DND-41 (cell line): ENCODE results near the gene ARHGAP8.

Experiments
- ATAC-seq: fragments of 200-7000 bp; cut with Tn5 transposase; 3 replicates; pipeline ENCODE4 v1.9.1; 2021; ENCODE audit warnings: low read depth; ENCODE audit not compliant: insufficient read depth
- DNase-seq: peaks from one replicate; pipeline ENCODE4 v3.0.0-alpha.2; 2020
- H2AFZ ChIP-seq: 2 replicates; pipeline ENCODE4 v1.6.0; 2012; ENCODE audit warnings: low read depth, low read length
- H3K27ac ChIP-seq: 2 replicates; pipeline ENCODE4 v1.5.1; 2012; ENCODE audit warnings: low read length, inconsistent platforms
- H3K27me3 ChIP-seq: fragments of 200-600 bp; sonication (generic); 2 replicates; pipeline ENCODE4 v1.6.0; 2012; ENCODE audit warnings: low read length, mild to moderate bottlenecking, inconsistent platforms; ENCODE audit not compliant: insufficient read depth, poor library complexity
- H3K36me3 ChIP-seq: 2 replicates; pipeline ENCODE4 v1.5.1; 2012; ENCODE audit warnings: low read length, inconsistent platforms; ENCODE audit not compliant: insufficient read depth
- H3K4me1 ChIP-seq: 2 replicates; pipeline ENCODE4 v1.5.1; 2012; ENCODE audit warnings: mild to moderate bottlenecking, low read length; ENCODE audit not compliant: insufficient read depth
- H3K4me2 ChIP-seq: 2 replicates; pipeline ENCODE4 v1.6.0; 2012; ENCODE audit warnings: mild to moderate bottlenecking, moderate library complexity, low read length, inconsistent platforms; ENCODE audit not compliant: insufficient read depth
- H3K4me3 ChIP-seq, 2 experiments: fragments of 200-600 bp in 1 of 2; shearing (Covaris generic) in 1 of 2; 2 replicates each; pipeline ENCODE4 v1.5.1; 2012 to 2016; ENCODE audit warnings: inconsistent platforms in 2 of 2, low read length in 2 of 2, mild to moderate bottlenecking in 2 of 2, low read depth in 1 of 2, moderate library complexity in 1 of 2
- H3K79me2 ChIP-seq: 2 replicates; pipeline ENCODE4 v1.6.0; 2012; ENCODE audit warnings: low read length, inconsistent platforms; ENCODE audit not compliant: insufficient read depth
- H3K9ac ChIP-seq: 2 replicates; pipeline ENCODE4 v1.6.0; 2012; ENCODE audit warnings: low read depth, mild to moderate bottlenecking, inconsistent platforms, low read length, moderate library complexity
- H3K9me3 ChIP-seq: 2 replicates; pipeline ENCODE4 v1.5.1; 2012; ENCODE audit warnings: low read length, moderate library complexity, mild to moderate bottlenecking, inconsistent platforms; ENCODE audit not compliant: insufficient read depth, severe bottlenecking
- H4K20me1 ChIP-seq: 2 replicates; pipeline ENCODE4 v1.6.0; 2012; ENCODE audit warnings: low read length; ENCODE audit not compliant: insufficient read depth
- EZH2 ChIP-seq: IDR thresholded peaks from 3 replicates; pipeline ENCODE4 v1.6.1; 2012; ENCODE audit warnings: borderline replicate concordance, low read depth, mild to moderate bottlenecking, moderate library complexity, low read length, inconsistent platforms; ENCODE audit not compliant: severe bottlenecking
- TF ChIP-seq, protein P1 (sequence below): IDR thresholded peaks from 2 replicates; pipeline ENCODE4 v1.5.1; 2012; ENCODE audit warnings: borderline replicate concordance, low read length, moderate library complexity, mild to moderate bottlenecking; ENCODE audit not compliant: poor library complexity, severe bottlenecking; ENCODE audit errors: extremely low read depth

ARHGAP8 gene

DNA sequence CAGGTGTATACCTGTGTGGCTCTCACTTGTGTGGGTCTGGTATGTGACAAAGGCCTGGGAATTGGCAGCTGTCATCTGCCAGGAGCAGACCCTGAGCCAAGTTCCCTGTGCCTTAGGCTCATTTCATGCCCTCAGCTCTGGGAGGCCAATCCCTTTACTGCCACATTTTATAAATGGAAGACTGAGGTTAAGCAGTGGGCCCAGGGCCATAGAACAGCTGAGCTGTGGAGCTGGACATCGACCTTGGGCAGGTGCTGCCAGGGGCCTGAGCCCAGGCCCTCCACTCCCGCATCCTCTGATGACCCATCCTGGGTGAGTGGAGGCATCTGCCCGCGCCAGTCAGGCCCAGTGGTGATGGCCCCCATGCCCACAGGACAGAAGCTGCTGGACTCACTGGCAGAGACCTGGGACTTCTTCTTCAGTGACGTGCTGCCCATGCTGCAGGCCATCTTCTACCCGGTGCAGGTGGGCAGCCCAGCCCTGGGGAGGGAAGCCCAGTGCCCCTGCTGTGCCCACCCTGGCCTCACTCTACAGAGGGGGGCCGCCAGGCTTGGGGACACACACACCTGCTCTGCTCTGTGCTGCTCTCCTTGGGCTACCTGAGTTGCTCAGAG lies 20.9 kb upstream of the ARHGAP8 start:
- Histone ChIP-seq H2AFZ (no peak overlapping the region), H3K27ac (no peak overlapping the region), H3K9me3 (no peaks in the 10 kb centered on the region), H3K4me1 (no peaks in the 10 kb centered on the region), H3K36me3 (no peaks in the 10 kb centered on the region), H3K9ac (no peak overlapping the region), H3K79me2 (no peaks in the 10 kb centered on the region), H4K20me1 (peaks cover 34% of the 10 kb centered on the region), H3K27me3 (no peaks in the 10 kb centered on the region), H3K4me3 (no peak overlapping the region), H3K4me2 (no peak overlapping the region)
- TF ChIP-seq, protein P1, sequence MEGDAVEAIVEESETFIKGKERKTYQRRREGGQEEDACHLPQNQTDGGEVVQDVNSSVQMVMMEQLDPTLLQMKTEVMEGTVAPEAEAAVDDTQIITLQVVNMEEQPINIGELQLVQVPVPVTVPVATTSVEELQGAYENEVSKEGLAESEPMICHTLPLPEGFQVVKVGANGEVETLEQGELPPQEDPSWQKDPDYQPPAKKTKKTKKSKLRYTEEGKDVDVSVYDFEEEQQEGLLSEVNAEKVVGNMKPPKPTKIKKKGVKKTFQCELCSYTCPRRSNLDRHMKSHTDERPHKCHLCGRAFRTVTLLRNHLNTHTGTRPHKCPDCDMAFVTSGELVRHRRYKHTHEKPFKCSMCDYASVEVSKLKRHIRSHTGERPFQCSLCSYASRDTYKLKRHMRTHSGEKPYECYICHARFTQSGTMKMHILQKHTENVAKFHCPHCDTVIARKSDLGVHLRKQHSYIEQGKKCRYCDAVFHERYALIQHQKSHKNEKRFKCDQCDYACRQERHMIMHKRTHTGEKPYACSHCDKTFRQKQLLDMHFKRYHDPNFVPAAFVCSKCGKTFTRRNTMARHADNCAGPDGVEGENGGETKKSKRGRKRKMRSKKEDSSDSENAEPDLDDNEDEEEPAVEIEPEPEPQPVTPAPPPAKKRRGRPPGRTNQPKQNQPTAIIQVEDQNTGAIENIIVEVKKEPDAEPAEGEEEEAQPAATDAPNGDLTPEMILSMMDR, result no peak
- TF ChIP-seq EZH2, result no peak
- DNase-seq (no peak), ATAC-seq (no peak)

DNA sequence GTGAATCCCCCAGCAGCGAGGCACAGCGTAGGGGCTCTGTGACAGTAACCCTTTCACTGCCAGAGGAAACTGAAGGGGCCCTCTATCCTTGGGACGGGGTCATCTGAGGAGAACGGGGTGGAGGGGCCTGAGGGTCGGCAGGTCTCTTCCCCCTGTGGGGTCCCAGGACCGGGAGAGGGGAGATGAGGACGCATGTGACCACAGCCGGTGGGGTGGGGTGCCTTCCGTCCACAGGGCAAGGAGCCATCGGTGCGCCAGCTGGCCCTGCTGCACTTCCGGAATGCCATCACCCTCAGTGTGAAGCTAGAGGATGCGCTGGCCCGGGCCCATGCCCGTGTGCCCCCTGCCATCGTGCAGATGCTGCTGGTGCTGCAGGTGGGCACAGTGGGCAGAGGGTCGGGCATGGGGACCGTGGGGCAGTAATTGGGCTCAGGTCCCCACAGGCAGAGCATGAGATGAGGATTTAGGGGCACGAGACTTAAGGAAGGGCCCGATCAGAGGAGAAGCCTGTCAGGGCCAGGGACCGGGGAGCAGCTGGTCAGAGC lies 20.3 kb upstream of the ARHGAP8 start:
- no peak overlapping the region for H3K9ac ChIP-seq
- H3K27ac ChIP-seq, result no peak overlapping the region
- H3K9me3 ChIP-seq, result no peaks in the 10 kb centered on the region
- H2AFZ ChIP-seq, result no peak overlapping the region
- H3K79me2 ChIP-seq, result no peaks in the 10 kb centered on the region
- H3K36me3 ChIP-seq, result no peaks in the 10 kb centered on the region
- no peaks in the 10 kb centered on the region for H3K4me1 ChIP-seq
- no peak for ATAC-seq
- H4K20me1 ChIP-seq, result peaks cover 35% of the 10 kb centered on the region
- no peak overlapping the region for H3K4me2 ChIP-seq
- no peak overlapping the region for H3K4me3 ChIP-seq
- no peak for DNase-seq
- TF ChIP-seq, protein P1, result no peak
- no peak for TF ChIP-seq EZH2
- no peaks in the 10 kb centered on the region for H3K27me3 ChIP-seq

DNA sequence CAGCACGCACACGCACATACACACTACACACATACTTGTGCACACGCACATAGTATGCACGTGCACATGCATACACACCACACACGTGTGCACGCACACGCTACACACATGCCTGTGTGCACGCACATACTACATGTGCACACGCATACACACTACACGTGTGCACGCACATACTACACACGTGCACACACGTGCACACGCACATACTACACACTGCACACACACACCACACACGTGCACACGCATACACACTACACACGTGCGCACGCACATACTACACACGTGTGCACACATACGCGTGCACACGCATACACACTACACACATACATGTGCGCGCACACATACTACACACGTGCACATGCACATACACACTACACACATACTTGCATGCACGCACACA lies 19.7 kb upstream of the ARHGAP8 start:
- H3K4me2 ChIP-seq, result no peak overlapping the region
- no peaks in the 10 kb centered on the region for H3K27me3 ChIP-seq
- no peaks in the 10 kb centered on the region for H3K4me1 ChIP-seq
- no peaks in the 10 kb centered on the region for H3K79me2 ChIP-seq
- no peak overlapping the region for H3K27ac ChIP-seq
- no peak overlapping the region for H3K4me3 ChIP-seq
- TF ChIP-seq EZH2, result no peak
- TF ChIP-seq, protein P1, result no peak
- no peak overlapping the region for H2AFZ ChIP-seq
- ATAC-seq, result no peak
- no peaks in the 10 kb centered on the region for H3K36me3 ChIP-seq
- H3K9me3 ChIP-seq, result no peaks in the 10 kb centered on the region
- H3K9ac ChIP-seq, result no peak overlapping the region
- no peak for DNase-seq
- peaks cover 35% of the 10 kb centered on the region for H4K20me1 ChIP-seq
